Mesodermal cell (in vitro differentiated cells): Measurements from ENCODE around the gene AHSG.

ENCODE experiments used
- H3K27ac ChIP-seq: 2 replicates; pipeline ENCODE4 v1.7.0; 2013; ENCODE audit warnings: mild to moderate bottlenecking, low read depth, low read length, moderate library complexity; ENCODE audit not compliant: severe bottlenecking
- H3K36me3 ChIP-seq: 2 replicates; pipeline ENCODE4 v1.7.1; 2013; ENCODE audit warnings: mild to moderate bottlenecking, low read length, moderate library complexity; ENCODE audit not compliant: control insufficient read depth, insufficient read depth
- H3K4me1 ChIP-seq: one replicate; pipeline ENCODE4 v1.7.1; 2013; ENCODE audit warnings: mild to moderate bottlenecking, low read length; ENCODE audit not compliant: insufficient read depth, control insufficient read depth, poor library complexity, severe bottlenecking
- H3K4me3 ChIP-seq: 2 replicates; pipeline ENCODE4 v1.7.0; 2013; ENCODE audit warnings: low read length, control low read depth, mild to moderate bottlenecking; ENCODE audit not compliant: insufficient read depth, poor library complexity, severe bottlenecking; ENCODE audit errors: extremely low read depth
- H3K9me3 ChIP-seq: 2 replicates; pipeline ENCODE4 v1.7.1; 2013; ENCODE audit warnings: mild to moderate bottlenecking, low read length, moderate library complexity; ENCODE audit not compliant: control insufficient read depth
- WGBS, 2 experiments: methylation state at CpG; one replicate each; pipeline ENCODE4 v1.1.5; 2013; ENCODE audit warnings: missing lambda C conversion rate in 2 of 2; ENCODE audit not compliant: insufficient coverage in 2 of 2; 5-methylcytosine and 5-hydroxymethylcytosine counted together

Gene AHSG

GRCh38 chr3:186594591-186595113, 18.2 kb upstream of the AHSG start:
- Histone ChIP-seq H3K4me3 (no peak overlapping the region), H3K36me3 (no peaks in the 10 kb centered on the region), H3K9me3 (no peaks in the 10 kb centered on the region), H3K27ac (no peak overlapping the region), H3K4me1 (no peaks in the 10 kb centered on the region)
- 87 to 90% methylated on average over 4 to 6 of the region's 6 CpGs for WGBS, 2 experiments

- 68 to 75% methylated on average over 6 to 9 of the region's 17 CpGs for WGBS, 2 experiments
- Histone ChIP-seq H3K36me3 (no peaks in the 10 kb centered on the region), H3K9me3 (no peaks in the 10 kb centered on the region), H3K27ac (no peak overlapping the region), H3K4me1 (no peaks in the 10 kb centered on the region), H3K4me3 (no peak overlapping the region)
Measured at GRCh38 chr3:186596568-186597287, 16.1 kb upstream of the AHSG start.

GRCh38 chr3:186598108-186598784, 14.6 kb upstream of the AHSG start:
- Histone ChIP-seq H3K27ac (no peak overlapping the region), H3K4me3 (no peak overlapping the region), H3K9me3 (no peaks in the 10 kb centered on the region), H3K36me3 (no peaks in the 10 kb centered on the region), H3K4me1 (no peaks in the 10 kb centered on the region)
- 88 to 89% methylated on average over 6 to 9 of the region's 11 CpGs for WGBS, 2 experiments

GRCh38 chr3:186598794-186599141, 14.1 kb upstream of the AHSG start:
- no peak overlapping the region for H3K27ac ChIP-seq

GRCh38 chr3:186599142-186599784, 13.6 kb upstream of the AHSG start:
- Histone ChIP-seq H3K4me3 (no peak overlapping the region), H3K4me1 (no peaks in the 10 kb centered on the region), H3K36me3 (no peaks in the 10 kb centered on the region), H3K9me3 (no peaks in the 10 kb centered on the region), H3K27ac (no peak overlapping the region)
- 81 to 82% methylated on average over 7 to 9 of the region's 12 CpGs for WGBS, 2 experiments

More at GRCh38 chr3:186598794-186599141, 14.1 kb upstream of the AHSG start:
- H3K4me3 ChIP-seq, result no peak overlapping the region
- 89 to 100% methylated on average over 1 to 3 of the region's 4 CpGs for WGBS, 2 experiments
- no peaks in the 10 kb centered on the region for H3K4me1 ChIP-seq
- no peaks in the 10 kb centered on the region for H3K36me3 ChIP-seq
- no peaks in the 10 kb centered on the region for H3K9me3 ChIP-seq

GRCh38 chr3:186599785-186600166, 13.1 kb upstream of the AHSG start:
- 92 to 100% methylated on average over 2 of the region's 2 CpGs for WGBS, 2 experiments
- H3K27ac ChIP-seq, result no peak overlapping the region
- no peak overlapping the region for H3K4me3 ChIP-seq
- no peaks in the 10 kb centered on the region for H3K4me1 ChIP-seq
- no peaks in the 10 kb centered on the region for H3K9me3 ChIP-seq
- H3K36me3 ChIP-seq, result no peaks in the 10 kb centered on the region

GRCh38 chr3:186600896-186601295, 12.0 kb upstream of the AHSG start:
- Histone ChIP-seq H3K4me3 (no peak overlapping the region), H3K36me3 (no peaks in the 10 kb centered on the region), H3K9me3 (no peaks in the 10 kb centered on the region), H3K4me1 (no peaks in the 10 kb centered on the region), H3K27ac (no peak overlapping the region)
- 75 to 90% methylated on average over 2 to 3 of the region's 3 CpGs for WGBS, 2 experiments

- no peaks in the 10 kb centered on the region for H3K9me3 ChIP-seq
- H3K4me3 ChIP-seq, result no peak overlapping the region
- 83 to 88% methylated on average over 1 to 3 of the region's 7 CpGs for whole genome bisulfite sequencing, 2 experiments
- no peak overlapping the region for H3K27ac ChIP-seq
- H3K36me3 ChIP-seq, result no peaks in the 10 kb centered on the region
- no peaks in the 10 kb centered on the region for H3K4me1 ChIP-seq
Measured at GRCh38 chr3:186603159-186603558, 9.7 kb upstream of the AHSG start.

GRCh38 chr3:186605078-186605477, 7.8 kb upstream of the AHSG start:
- Histone ChIP-seq H3K4me3 (no peak overlapping the region), H3K4me1 (no peaks in the 10 kb centered on the region), H3K27ac (no peak overlapping the region), H3K36me3 (no peaks in the 10 kb centered on the region), H3K9me3 (no peaks in the 10 kb centered on the region)

GRCh38 chr3:186605561-186606545, 7.0 kb upstream of the AHSG start:
- Histone ChIP-seq H3K9me3 (no peaks in the 10 kb centered on the region), H3K27ac (no peak overlapping the region), H3K36me3 (no peaks in the 10 kb centered on the region), H3K4me1 (no peaks in the 10 kb centered on the region), H3K4me3 (no peak overlapping the region)
- 91 to 96% methylated on average over 4 of the region's 5 CpGs for WGBS, 2 experiments
